Activated naive CD4-positive, alpha-beta T cell treated with anti-CD3 and anti-CD28 coated beads for 36 hours (primary cell): ENCODE data around the gene CNDP1. TPM values are rescaled to one million over a fixed set of nuclear protein-coding genes. Genes with fewer than 3 reads are reported as not detected.

Experiments used
- CTCF ChIA-PET: fragments of 350-600 bp; sonication (Branson Sonifier 250); formaldehyde crosslinking; loops from one replicate; lab custom pipeline; 2021; ENCODE audit warnings: antibody characterized with exemption; lab: Charles Lee
- DNase-seq: peaks from one replicate; pipeline ENCODE4 v3.0.0-alpha.2; 2020
- H3K27ac Mint-ChIP-seq: one replicate; pipeline ENCODE4 v1.8.0; 2021; ENCODE audit warnings: mild to moderate bottlenecking, mixed read lengths
- H3K27me3 Mint-ChIP-seq: one replicate; pipeline ENCODE4 v1.8.0; 2021; ENCODE audit warnings: low read depth, mixed read lengths
- H3K36me3 Mint-ChIP-seq: one replicate; pipeline ENCODE4 v1.8.0; 2021; ENCODE audit warnings: low read depth, mixed read lengths
- H3K4me1 Mint-ChIP-seq: one replicate; pipeline ENCODE4 v1.8.0; 2021; ENCODE audit warnings: low read depth, mixed read lengths
- H3K4me3 Mint-ChIP-seq: one replicate; pipeline ENCODE4 v1.8.0; 2021; ENCODE audit warnings: mild to moderate bottlenecking, moderate library complexity, mixed read lengths
- H3K9me3 Mint-ChIP-seq: one replicate; pipeline ENCODE4 v1.8.0; 2021; ENCODE audit warnings: mixed read lengths
- intact Hi-C: fragments of 100-400 bp; cut with micrococcal nuclease; formaldehyde crosslinking; loops from one replicate; pipeline ENCODE4 v1.15.1; 2023
- total RNA-seq, 2 experiments: library from RNA; stranded (reverse); gene quantifications; one replicate each; pipeline ENCODE4 v1.2.3, GENCODE V29; 2021

The CNDP1 gene
- total RNA-seq, 2 experiments from 2014 or later, result not detected

- Mint-ChIP-seq H3K4me3 (no peak overlapping the region), H3K27me3 (no peaks in the 10 kb centered on the region), H3K27ac (no peak overlapping the region), H3K4me1 (peaks cover 17% of the 10 kb centered on the region), H3K36me3 (peaks cover 6% of the 10 kb centered on the region), H3K9me3 (no peaks in the 10 kb centered on the region)
- intact Hi-C loops, result no loop called here
- CTCF ChIA-PET, result interaction anchor here (0.5 kb wide), 1 partner anchor 19 kb away, joined by 4 read pairs; no protein-coding TSS in a partner anchor
- no peak for DNase-seq
These were observed 70.5 kb downstream of the CNDP1 start for GRCh38 chr18:74604774-74605173.

- intact Hi-C loops, result no loop called here
- CTCF ChIA-PET, result no interaction called here
- no peaks in the 10 kb centered on the region for H3K9me3 Mint-ChIP-seq
- H3K27me3 Mint-ChIP-seq, result no peaks in the 10 kb centered on the region
- H3K36me3 Mint-ChIP-seq, result no peaks in the 10 kb centered on the region
- H3K4me1 Mint-ChIP-seq, result peaks cover 36% of the 10 kb centered on the region
- DNase-seq, result no peak
- no peak overlapping the region for H3K27ac Mint-ChIP-seq
- H3K4me3 Mint-ChIP-seq, result no peak overlapping the region
These were observed 74.4 kb downstream of the CNDP1 start for GRCh38 chr18:74608681-74609080.

- Mint-ChIP-seq H3K36me3 (peaks cover 1% of the 10 kb centered on the region), H3K4me3 (no peak overlapping the region), H3K4me1 (peaks cover 34% of the 10 kb centered on the region), H3K27me3 (no peaks in the 10 kb centered on the region), H3K9me3 (peaks cover 3% of the 10 kb centered on the region), H3K27ac (no peak overlapping the region)
- DNase-seq, result no peak
- intact Hi-C loops, result no loop called here
- CTCF ChIA-PET, result interaction anchor here (0.7 kb wide), 1 partner anchor 21 kb away, joined by 3 read pairs; no protein-coding TSS in a partner anchor
These were observed 75.2 kb downstream of the CNDP1 start for GRCh38 chr18:74609535-74609934.

- CTCF ChIA-PET, result no interaction called here
- Mint-ChIP-seq H3K36me3 (peaks cover 3% of the 10 kb centered on the region), H3K9me3 (peaks cover 3% of the 10 kb centered on the region), H3K4me3 (no peak overlapping the region), H3K27ac (no peak overlapping the region), H3K27me3 (no peaks in the 10 kb centered on the region), H3K4me1 (peaks cover 34% of the 10 kb centered on the region)
- no peak for DNase-seq
- intact Hi-C loops, result no loop called here
These were observed 75.8 kb downstream of the CNDP1 start for GRCh38 chr18:74610051-74610615.

GRCh38 chr18:74610860-74611259, 76.6 kb downstream of the CNDP1 start:
- H3K4me1 Mint-ChIP-seq, result peaks cover 34% of the 10 kb centered on the region
- no peaks in the 10 kb centered on the region for H3K27me3 Mint-ChIP-seq
- H3K27ac Mint-ChIP-seq, result no peak overlapping the region
- no peak overlapping the region for H3K4me3 Mint-ChIP-seq
- intact Hi-C loops, result no loop called here
- no peak for DNase-seq
- H3K9me3 Mint-ChIP-seq, result peaks cover 3% of the 10 kb centered on the region
- peaks cover 3% of the 10 kb centered on the region for H3K36me3 Mint-ChIP-seq
- CTCF ChIA-PET, result no interaction called here

- H3K27me3 Mint-ChIP-seq, result no peaks in the 10 kb centered on the region
- CTCF ChIA-PET, result interaction anchor here (0.9 kb wide), 1 partner anchor 8 kb away, joined by 3 read pairs; no protein-coding TSS in a partner anchor
- peaks cover 3% of the 10 kb centered on the region for H3K36me3 Mint-ChIP-seq
- peaks cover 3% of the 10 kb centered on the region for H3K9me3 Mint-ChIP-seq
- no peak for DNase-seq
- no peak overlapping the region for H3K27ac Mint-ChIP-seq
- intact Hi-C loops, result no loop called here
- no peak overlapping the region for H3K4me3 Mint-ChIP-seq
- peaks cover 34% of the 10 kb centered on the region for H3K4me1 Mint-ChIP-seq
These were observed 77.5 kb downstream of the CNDP1 start for GRCh38 chr18:74611765-74612164.

GRCh38 chr18:74613381-74613780, 79.1 kb downstream of the CNDP1 start:
- Mint-ChIP-seq H3K27ac (no peak overlapping the region), H3K36me3 (peaks cover 3% of the 10 kb centered on the region), H3K4me3 (no peak overlapping the region), H3K9me3 (peaks cover 3% of the 10 kb centered on the region), H3K27me3 (no peaks in the 10 kb centered on the region), H3K4me1 (peaks cover 34% of the 10 kb centered on the region)
- CTCF ChIA-PET, result no interaction called here
- intact Hi-C loops, result no loop called here
- no peak for DNase-seq

GRCh38 chr18:74616494-74616893, 82.2 kb downstream of the CNDP1 start:
- DNase-seq, result no peak
- CTCF ChIA-PET, result no interaction called here
- peaks cover 3% of the 10 kb centered on the region for H3K9me3 Mint-ChIP-seq
- intact Hi-C loops, result no loop called here
- no peaks in the 10 kb centered on the region for H3K27me3 Mint-ChIP-seq
- no peak overlapping the region for H3K4me3 Mint-ChIP-seq
- no peak overlapping the region for H3K27ac Mint-ChIP-seq
- peaks cover 17% of the 10 kb centered on the region for H3K4me1 Mint-ChIP-seq
- H3K36me3 Mint-ChIP-seq, result peaks cover 3% of the 10 kb centered on the region

- Mint-ChIP-seq H3K9me3 (peaks cover 3% of the 10 kb centered on the region), H3K27ac (no peak overlapping the region), H3K4me3 (no peak overlapping the region), H3K36me3 (peaks cover 3% of the 10 kb centered on the region), H3K27me3 (no peaks in the 10 kb centered on the region), H3K4me1 (peaks cover 12% of the 10 kb centered on the region)
- CTCF ChIA-PET, result no interaction called here
- DNase-seq, result no peak
- intact Hi-C loops, result no loop called here
These were observed 83.2 kb downstream of the CNDP1 start for GRCh38 chr18:74617486-74617885.

- CTCF ChIA-PET, result no interaction called here
- Mint-ChIP-seq H3K27ac (no peak overlapping the region), H3K9me3 (no peaks in the 10 kb centered on the region), H3K27me3 (no peaks in the 10 kb centered on the region), H3K4me3 (no peak overlapping the region), H3K4me1 (peaks cover 6% of the 10 kb centered on the region), H3K36me3 (no peaks in the 10 kb centered on the region)
- DNase-seq, result no peak
- intact Hi-C loops, result loop anchor here (10.0 kb wide), 1 partner anchor 1103 kb away; no protein-coding TSS in a partner anchor
These were observed 87.8 kb downstream of the CNDP1 start for GRCh38 chr18:74622072-74622471.

GRCh38 chr18:74623047-74623816, 88.9 kb downstream of the CNDP1 start:
- no peaks in the 10 kb centered on the region for H3K9me3 Mint-ChIP-seq
- intact Hi-C loops, result loop anchor here (1.0 to 10.0 kb wide), 3 partner anchors 8 to 1102 kb away; no protein-coding TSS in a partner anchor
- no peaks in the 10 kb centered on the region for H3K36me3 Mint-ChIP-seq
- CTCF ChIA-PET, result interaction anchor here (0.7 to 1.3 kb wide), 2 partner anchors 8 to 503 kb away, joined by 4 read pairs; no protein-coding TSS in a partner anchor
- H3K27me3 Mint-ChIP-seq, result no peaks in the 10 kb centered on the region
- H3K4me3 Mint-ChIP-seq, result no peak overlapping the region
- peaks cover 6% of the 10 kb centered on the region for H3K4me1 Mint-ChIP-seq
- H3K27ac Mint-ChIP-seq, result no peak overlapping the region
- DNase-seq, result peak; percentile 64

- Mint-ChIP-seq H3K36me3 (peaks cover 2% of the 10 kb centered on the region), H3K27ac (no peak overlapping the region), H3K4me1 (peaks cover 6% of the 10 kb centered on the region), H3K4me3 (no peak overlapping the region), H3K9me3 (no peaks in the 10 kb centered on the region), H3K27me3 (no peaks in the 10 kb centered on the region)
- no peak for DNase-seq
- intact Hi-C loops, result loop anchor here (10.0 kb wide), 1 partner anchor 1100 kb away; no protein-coding TSS in a partner anchor
- CTCF ChIA-PET, result interaction anchor here (0.7 to 1.3 kb wide), 2 partner anchors 7 to 30 kb away, joined by 3 to 4 read pairs; no protein-coding TSS in a partner anchor
These were observed 90.2 kb downstream of the CNDP1 start for GRCh38 chr18:74624466-74624865.
